Trophoblast cell (in vitro differentiated cells and primary cell): ENCODE data around the gene HELZ2.

ENCODE experiments used
- DNase-seq, 2 donors: peaks; one replicate each; pipeline ENCODE4 v3.0.0-alpha.2; 2016
- H2AFZ ChIP-seq: 2 replicates; pipeline ENCODE4 v1.6.1; 2013; ENCODE audit warnings: low read length, moderate library complexity, mild to moderate bottlenecking; ENCODE audit not compliant: insufficient read depth, poor library complexity
- H2AK5ac ChIP-seq: 2 replicates; pipeline ENCODE4 v1.6.1; 2013; ENCODE audit warnings: mild to moderate bottlenecking, low read length
- H2BK120ac ChIP-seq: 2 replicates; pipeline ENCODE4 v1.6.1; 2013; ENCODE audit warnings: low read length, mild to moderate bottlenecking, moderate library complexity; ENCODE audit not compliant: insufficient read depth, poor library complexity
- H2BK12ac ChIP-seq: 2 replicates; pipeline ENCODE4 v1.6.1; 2013; ENCODE audit warnings: mild to moderate bottlenecking, low read length, moderate library complexity
- H2BK5ac ChIP-seq: 2 replicates; pipeline ENCODE4 v1.6.1; 2013; ENCODE audit warnings: low read length, low read depth, moderate library complexity, mild to moderate bottlenecking; ENCODE audit not compliant: poor library complexity
- H3K14ac ChIP-seq: 2 replicates; pipeline ENCODE4 v1.6.1; 2013; ENCODE audit warnings: mild to moderate bottlenecking, low read length
- H3K18ac ChIP-seq: 2 replicates; pipeline ENCODE4 v1.6.1; 2013; ENCODE audit warnings: mild to moderate bottlenecking, low read length
- H3K23ac ChIP-seq: 2 replicates; pipeline ENCODE4 v1.6.1; 2013; ENCODE audit warnings: low read length
- H3K27ac ChIP-seq: 2 replicates; pipeline ENCODE4 v1.5.1; 2013; ENCODE audit warnings: low read depth, mild to moderate bottlenecking, inconsistent platforms, low read length, moderate library complexity
- H3K27me3 ChIP-seq: 2 replicates; pipeline ENCODE4 v1.6.1; 2013; ENCODE audit warnings: inconsistent platforms, mild to moderate bottlenecking, low read length, moderate library complexity; ENCODE audit not compliant: insufficient read depth
- H3K36me3 ChIP-seq, 2 experiments: 1 replicate in 1 of 2; 2 replicates in 1 of 2; pipeline ENCODE4 v1.6.1; 2013; ENCODE audit warnings: low read length in 2 of 2, mild to moderate bottlenecking in 2 of 2, moderate library complexity in 1 of 2; ENCODE audit not compliant: insufficient read depth in 2 of 2, control insufficient read depth in 1 of 2
- H3K4ac ChIP-seq: 2 replicates; pipeline ENCODE4 v1.6.1; 2013; ENCODE audit warnings: low read depth, mild to moderate bottlenecking, low read length, moderate library complexity
- H3K4me1 ChIP-seq, 2 experiments: 1 replicate in 1 of 2; 2 replicates in 1 of 2; pipeline ENCODE4 v1.6.1; 2013; ENCODE audit warnings: low read length in 2 of 2, mild to moderate bottlenecking in 2 of 2, moderate library complexity in 1 of 2; ENCODE audit not compliant: insufficient read depth in 2 of 2, control insufficient read depth in 1 of 2
- H3K4me2 ChIP-seq: 2 replicates; pipeline ENCODE4 v1.6.1; 2013; ENCODE audit warnings: inconsistent platforms, mild to moderate bottlenecking, low read length, moderate library complexity
- H3K4me3 ChIP-seq: 2 replicates; pipeline ENCODE4 v1.5.1; 2013; ENCODE audit warnings: mild to moderate bottlenecking, low read depth, low read length, inconsistent platforms
- H3K79me1 ChIP-seq: one replicate; pipeline ENCODE4 v1.6.1; 2013; ENCODE audit warnings: low read length
- H3K79me2 ChIP-seq: 2 replicates; pipeline ENCODE4 v1.6.1; 2013; ENCODE audit warnings: low read length, mild to moderate bottlenecking; ENCODE audit not compliant: control insufficient read depth, insufficient read depth, poor library complexity
- H3K9ac ChIP-seq: 2 replicates; pipeline ENCODE4 v1.6.1; 2013; ENCODE audit warnings: mild to moderate bottlenecking, low read length
- H3K9me3 ChIP-seq: 2 replicates; pipeline ENCODE4 v1.6.1; 2013; ENCODE audit warnings: low read depth, mild to moderate bottlenecking, control low read depth, inconsistent platforms, low read length; ENCODE audit not compliant: insufficient read depth
- H4K12ac ChIP-seq: 2 replicates; pipeline ENCODE4 v1.6.1; 2013; ENCODE audit warnings: low read depth, mild to moderate bottlenecking, low read length, moderate library complexity
- H4K8ac ChIP-seq: 2 replicates; pipeline ENCODE4 v1.6.1; 2013; ENCODE audit warnings: low read depth, mild to moderate bottlenecking, low read length, moderate library complexity
- H4K91ac ChIP-seq: one replicate; pipeline ENCODE4 v1.6.1; 2013; ENCODE audit warnings: low read depth, mild to moderate bottlenecking, low read length, moderate library complexity
- WGBS: extraction: QIAGEN DNeasy Blood & Tissue Kit; methylation state at CpG from one replicate; pipeline ENCODE4 v1.1.7; 2013; ENCODE audit warnings: missing lambda C conversion rate; ENCODE audit not compliant: insufficient read length, insufficient coverage; ENCODE audit errors: extremely low coverage; 5-methylcytosine and 5-hydroxymethylcytosine counted together

HELZ2 gene

DNA sequence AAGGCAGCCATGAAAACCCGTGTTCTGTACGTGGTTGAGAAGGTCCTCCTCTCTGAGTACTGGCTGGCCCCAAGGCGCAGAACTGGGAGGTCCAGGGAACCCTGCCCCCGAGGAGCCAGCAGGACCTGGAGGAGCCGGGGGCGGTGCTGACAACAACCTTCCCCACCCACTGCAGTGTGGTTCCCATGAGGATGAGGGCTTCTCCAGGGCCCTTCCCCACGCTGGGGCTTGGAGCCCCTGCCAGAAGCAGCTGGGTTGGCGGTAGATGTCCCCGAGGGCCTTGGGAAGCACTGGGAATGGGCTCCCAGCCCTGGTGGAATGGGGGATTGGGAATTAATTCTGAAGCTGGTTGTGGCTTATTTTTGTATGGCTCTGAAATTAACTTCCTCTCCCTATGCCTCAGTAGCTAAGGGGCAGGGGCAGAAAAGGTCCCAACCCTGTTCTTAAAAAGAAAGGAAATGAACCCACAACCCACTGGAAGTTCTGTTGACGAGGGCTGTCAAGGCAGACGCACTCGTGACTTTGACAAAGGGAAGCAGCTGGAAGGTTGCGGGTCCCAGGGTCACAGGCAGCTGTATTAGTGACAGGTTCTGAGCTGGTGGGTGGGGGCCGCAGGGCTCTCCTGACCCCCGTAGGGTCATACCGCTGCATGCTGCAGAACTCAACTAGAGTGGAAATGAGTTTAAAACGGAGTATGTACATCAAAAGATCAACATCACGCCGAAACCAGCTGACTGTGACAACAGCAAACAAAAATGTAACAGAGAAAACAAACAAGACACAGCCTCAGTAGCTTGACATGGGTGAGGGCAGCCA lies 13.9 kb upstream of the HELZ2 start:
- H3K23ac ChIP-seq: no peak overlapping the region

DNA sequence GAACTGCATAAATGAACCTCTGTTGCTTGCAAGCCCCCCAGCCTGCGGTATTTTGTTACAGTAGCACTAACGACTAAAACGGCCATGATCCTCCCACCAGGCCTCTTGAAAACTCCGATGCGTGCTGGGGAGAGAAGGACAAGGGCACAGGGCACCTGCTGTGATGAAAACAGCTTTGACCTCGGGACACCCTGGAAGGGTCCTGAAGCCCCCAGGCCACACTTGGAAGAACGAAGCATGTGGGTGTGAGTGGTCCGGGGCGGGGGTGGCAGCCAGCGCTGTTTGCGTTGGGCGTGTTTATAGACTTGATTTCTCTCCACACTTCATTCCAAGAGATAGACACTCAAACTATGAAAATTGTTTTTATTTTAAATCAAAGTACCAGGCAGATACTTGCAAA lies 13.2 kb upstream of the HELZ2 start:
- Histone ChIP-seq H3K4ac (no peak overlapping the region), H2BK5ac (no peak overlapping the region), H4K91ac (no peak overlapping the region), H3K4me3 (no peak overlapping the region), H3K79me1 (no peaks in the 10 kb centered on the region), H2AFZ (no peak overlapping the region), H3K14ac (no peak overlapping the region), H3K23ac (no peak overlapping the region), H3K9ac (no peak overlapping the region), H3K27ac (no peak overlapping the region), H2BK12ac (no peak overlapping the region), H2AK5ac (no peak overlapping the region), H3K18ac (no peak overlapping the region), H4K8ac (no peak overlapping the region), H4K12ac (no peak overlapping the region), H3K36me3 (peaks cover 44 to 45% of the 10 kb centered on the region in 2 experiments), H2BK120ac (no peak overlapping the region), H3K4me2 (no peak overlapping the region), H3K9me3 (no peaks in the 10 kb centered on the region), H3K4me1 (no peaks in the 10 kb centered on the region), H3K27me3 (no peaks in the 10 kb centered on the region), H3K79me2 (no peaks in the 10 kb centered on the region)
- DNase-seq: no peak
- no CpG with 5 or more reads among the region's 12 CpGs for WGBS

More for the DNA sequence above, 13.9 kb upstream of the HELZ2 start:
- Histone ChIP-seq H3K4ac (no peak overlapping the region), H3K4me3 (no peak overlapping the region), H2BK5ac (no peak overlapping the region), H3K9ac (no peak overlapping the region), H3K9me3 (no peaks in the 10 kb centered on the region), H2AFZ (no peak overlapping the region), H3K4me1 (no peaks in the 10 kb centered on the region), H4K12ac (no peak overlapping the region), H4K8ac (no peak overlapping the region), H3K27me3 (no peaks in the 10 kb centered on the region), H3K18ac (no peak overlapping the region), H3K36me3 (peaks cover 51 to 52% of the 10 kb centered on the region in 2 experiments), H2BK12ac (no peak overlapping the region), H4K91ac (no peak overlapping the region), H2BK120ac (no peak overlapping the region), H3K27ac (no peak overlapping the region), H3K79me2 (no peaks in the 10 kb centered on the region), H2AK5ac (no peak overlapping the region), H3K79me1 (no peaks in the 10 kb centered on the region), H3K14ac (no peak overlapping the region), H3K4me2 (no peak overlapping the region)
- WGBS: no CpG with 5 or more reads among the region's 19 CpGs
- no peak for DNase-seq

DNA sequence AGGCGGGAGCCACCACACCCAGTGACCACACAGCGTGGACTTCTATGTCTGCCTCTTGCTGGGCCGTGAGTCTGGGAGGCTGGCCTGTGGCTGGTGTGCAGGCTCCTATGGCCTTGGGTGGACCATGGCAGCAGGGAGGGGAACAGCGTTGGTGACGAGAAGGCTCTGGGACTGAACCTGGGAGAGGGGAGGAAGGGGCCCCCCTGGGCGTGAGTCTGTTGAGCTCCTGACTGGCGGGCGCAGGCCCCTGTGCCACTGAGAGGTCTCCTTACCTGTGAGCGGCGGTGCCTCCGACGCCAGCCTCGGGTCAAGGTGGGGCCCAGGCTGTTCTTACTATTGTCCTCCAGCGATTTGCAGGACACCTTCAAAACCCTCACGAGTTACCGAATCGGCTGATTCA lies 12.8 kb upstream of the HELZ2 start:
- no CpG with 5 or more reads among the region's 17 CpGs for WGBS

GRCh38 chr20:63585616-63586565 lies 11.9 kb upstream of the HELZ2 start:
- Histone ChIP-seq H4K8ac (no peak overlapping the region), H2AFZ (no peak overlapping the region), H3K18ac (no peak overlapping the region), H3K9ac (peak overlapping the region; percentile 38), H2BK5ac (no peak overlapping the region), H4K91ac (no peak overlapping the region), H3K4me3 (no peak overlapping the region), H4K12ac (no peak overlapping the region), H3K27ac (no peak overlapping the region), H3K79me2 (no peaks in the 10 kb centered on the region), H2AK5ac (no peak overlapping the region), H3K36me3 (peaks cover 32 to 33% of the 10 kb centered on the region in 2 experiments), H3K14ac (no peak overlapping the region), H3K4ac (no peak overlapping the region), H3K9me3 (no peaks in the 10 kb centered on the region), H3K23ac (no peak overlapping the region), H3K79me1 (no peaks in the 10 kb centered on the region), H2BK12ac (no peak overlapping the region), H3K27me3 (no peaks in the 10 kb centered on the region), H3K4me1 (no peaks in the 10 kb centered on the region), H3K4me2 (no peak overlapping the region), H2BK120ac (no peak overlapping the region)
- DNase-seq: no peak
- WGBS: no CpG with 5 or more reads among the region's 22 CpGs

More for the DNA sequence above, 12.8 kb upstream of the HELZ2 start:
- Histone ChIP-seq H2BK5ac (no peak overlapping the region), H3K36me3 (peaks cover 39 to 40% of the 10 kb centered on the region in 2 experiments), H3K27ac (no peak overlapping the region), H3K27me3 (no peaks in the 10 kb centered on the region), H2BK120ac (no peak overlapping the region), H4K91ac (no peak overlapping the region), H4K12ac (no peak overlapping the region), H3K18ac (no peak overlapping the region), H3K79me2 (no peaks in the 10 kb centered on the region), H4K8ac (no peak overlapping the region), H3K4ac (no peak overlapping the region), H2BK12ac (no peak overlapping the region), H3K4me3 (no peak overlapping the region), H2AK5ac (no peak overlapping the region), H3K79me1 (no peaks in the 10 kb centered on the region), H3K4me1 (no peaks in the 10 kb centered on the region), H3K4me2 (no peak overlapping the region), H3K9me3 (no peaks in the 10 kb centered on the region), H3K23ac (no peak overlapping the region), H2AFZ (no peak overlapping the region), H3K14ac (no peak overlapping the region), H3K9ac (no peak overlapping the region)
- DNase-seq: no peak
